Coronary artery (tissue), 2 donors: ENCODE measurements around the gene PRMT7.

Source experiments
- DNase-seq: peaks from one replicate; pipeline ENCODE4 v3.0.0-alpha.2; 2017; ENCODE audit warnings: low spot score
- H3K27ac ChIP-seq, 2 donors: fragments of 200-600 bp; sonication (generic); one replicate each; pipeline ENCODE4 v1.5.1; 2016 to 2019
- H3K4me3 ChIP-seq: fragments of 200-600 bp; sonication (generic); 2 replicates; pipeline ENCODE4 v1.5.1; 2016; ENCODE audit warnings: mild to moderate bottlenecking, moderate library complexity
- TF ChIP-seq, protein P1 (sequence below): fragments of 200-600 bp; sonication (generic); IDR thresholded peaks from one replicate; pipeline ENCODE4 v1.5.1; 2019; ENCODE audit warnings: antibody characterized with exemption

The PRMT7 gene

DNA sequence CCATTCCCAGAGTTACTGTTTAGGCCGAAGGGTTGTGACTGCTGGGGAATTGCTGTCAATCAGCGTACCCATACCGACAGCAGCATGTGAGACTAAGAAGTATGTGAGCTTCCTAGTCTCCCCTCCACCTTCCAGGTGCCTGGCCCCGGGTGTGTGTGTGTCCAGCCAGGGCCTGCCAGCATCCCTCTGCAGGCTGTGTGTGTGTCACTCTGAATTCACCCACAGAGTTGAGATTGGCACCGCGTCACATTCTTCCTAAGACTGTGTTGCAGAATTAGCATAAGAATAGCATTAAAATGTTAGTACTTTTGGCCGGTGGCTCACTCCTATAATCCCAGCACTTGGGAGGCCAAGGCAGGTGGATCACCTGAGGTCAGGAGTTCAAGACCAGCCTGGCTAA, 31.8 kb downstream of the PRMT7 start:
- Histone ChIP-seq H3K4me3 (no peak overlapping the region), H3K27ac (no peak overlapping the region)
- no peak for DNase-seq
- TF ChIP-seq, protein P1, sequence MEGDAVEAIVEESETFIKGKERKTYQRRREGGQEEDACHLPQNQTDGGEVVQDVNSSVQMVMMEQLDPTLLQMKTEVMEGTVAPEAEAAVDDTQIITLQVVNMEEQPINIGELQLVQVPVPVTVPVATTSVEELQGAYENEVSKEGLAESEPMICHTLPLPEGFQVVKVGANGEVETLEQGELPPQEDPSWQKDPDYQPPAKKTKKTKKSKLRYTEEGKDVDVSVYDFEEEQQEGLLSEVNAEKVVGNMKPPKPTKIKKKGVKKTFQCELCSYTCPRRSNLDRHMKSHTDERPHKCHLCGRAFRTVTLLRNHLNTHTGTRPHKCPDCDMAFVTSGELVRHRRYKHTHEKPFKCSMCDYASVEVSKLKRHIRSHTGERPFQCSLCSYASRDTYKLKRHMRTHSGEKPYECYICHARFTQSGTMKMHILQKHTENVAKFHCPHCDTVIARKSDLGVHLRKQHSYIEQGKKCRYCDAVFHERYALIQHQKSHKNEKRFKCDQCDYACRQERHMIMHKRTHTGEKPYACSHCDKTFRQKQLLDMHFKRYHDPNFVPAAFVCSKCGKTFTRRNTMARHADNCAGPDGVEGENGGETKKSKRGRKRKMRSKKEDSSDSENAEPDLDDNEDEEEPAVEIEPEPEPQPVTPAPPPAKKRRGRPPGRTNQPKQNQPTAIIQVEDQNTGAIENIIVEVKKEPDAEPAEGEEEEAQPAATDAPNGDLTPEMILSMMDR: no peak

DNA sequence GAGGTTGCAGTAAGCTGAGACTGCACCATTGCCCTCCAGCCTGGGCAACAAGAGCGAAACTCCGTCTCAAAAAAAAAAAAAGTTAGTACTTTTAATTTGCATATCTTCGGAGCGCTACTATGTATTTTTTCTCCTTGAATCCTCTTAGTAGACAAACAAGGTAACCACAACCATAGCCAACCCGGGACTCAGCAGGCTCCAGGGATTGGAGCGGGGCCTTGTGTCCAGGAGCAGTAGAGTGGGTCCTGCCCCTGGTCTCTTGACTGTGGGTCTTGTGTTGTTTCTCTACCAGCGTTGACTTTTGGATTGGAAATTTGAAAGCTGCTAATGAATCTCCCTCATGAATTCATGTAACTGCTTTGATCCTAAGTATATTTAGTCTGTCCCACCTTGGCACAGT, 32.3 kb downstream of the PRMT7 start:
- no peak overlapping the region for H3K4me3 ChIP-seq
- DNase-seq: no peak
- no peak overlapping the region for H3K27ac ChIP-seq
- TF ChIP-seq, protein P1: no peak

DNA sequence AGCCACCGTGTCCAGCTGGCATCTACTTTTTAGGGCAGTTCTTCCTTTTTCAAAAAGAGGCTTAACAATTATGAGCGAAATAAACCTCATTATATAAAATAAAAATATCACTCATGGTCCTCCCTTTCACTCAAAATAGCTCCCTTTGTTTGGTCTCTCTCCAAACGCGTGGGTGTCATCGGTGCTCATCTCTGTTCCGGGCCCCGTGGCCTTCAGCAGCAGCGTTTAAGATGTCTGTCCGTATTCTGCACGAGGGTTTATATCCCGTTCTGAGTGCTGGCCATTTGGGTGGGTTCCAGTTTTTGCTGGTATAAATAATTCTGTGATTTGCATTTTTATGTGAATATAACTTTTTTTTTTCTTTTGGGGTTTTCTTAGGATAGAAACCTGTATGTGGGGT, 33.4 kb downstream of the PRMT7 start:
- TF ChIP-seq, protein P1: no peak
- no peak for DNase-seq
- Histone ChIP-seq H3K4me3 (no peak overlapping the region), H3K27ac (no peak overlapping the region)

DNA sequence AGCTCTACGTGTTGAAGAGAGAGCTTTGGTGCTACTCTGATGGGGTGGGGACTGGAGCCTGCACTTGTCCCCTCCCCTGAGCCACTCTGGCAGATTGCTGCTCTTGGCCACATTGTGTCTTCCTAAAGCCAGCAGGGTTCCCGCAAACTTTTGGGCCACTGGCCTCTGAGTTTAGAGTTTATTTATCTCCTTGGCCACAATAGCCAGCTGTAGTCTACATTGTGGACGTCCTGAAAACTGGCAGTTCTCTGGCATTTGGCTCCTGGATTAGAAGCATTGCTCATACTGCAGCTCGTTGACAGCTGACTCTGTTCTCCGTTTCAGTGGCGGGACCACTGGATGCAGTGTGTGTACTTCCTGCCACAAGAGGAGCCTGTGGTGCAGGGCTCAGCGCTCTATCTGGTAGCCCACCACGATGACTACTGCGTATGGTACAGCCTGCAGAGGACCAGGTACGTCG, 34.6 kb downstream of the PRMT7 start:
- no peak overlapping the region for H3K4me3 ChIP-seq
- DNase-seq: no peak
- TF ChIP-seq, protein P1: no peak
- no peak overlapping the region for H3K27ac ChIP-seq

DNA sequence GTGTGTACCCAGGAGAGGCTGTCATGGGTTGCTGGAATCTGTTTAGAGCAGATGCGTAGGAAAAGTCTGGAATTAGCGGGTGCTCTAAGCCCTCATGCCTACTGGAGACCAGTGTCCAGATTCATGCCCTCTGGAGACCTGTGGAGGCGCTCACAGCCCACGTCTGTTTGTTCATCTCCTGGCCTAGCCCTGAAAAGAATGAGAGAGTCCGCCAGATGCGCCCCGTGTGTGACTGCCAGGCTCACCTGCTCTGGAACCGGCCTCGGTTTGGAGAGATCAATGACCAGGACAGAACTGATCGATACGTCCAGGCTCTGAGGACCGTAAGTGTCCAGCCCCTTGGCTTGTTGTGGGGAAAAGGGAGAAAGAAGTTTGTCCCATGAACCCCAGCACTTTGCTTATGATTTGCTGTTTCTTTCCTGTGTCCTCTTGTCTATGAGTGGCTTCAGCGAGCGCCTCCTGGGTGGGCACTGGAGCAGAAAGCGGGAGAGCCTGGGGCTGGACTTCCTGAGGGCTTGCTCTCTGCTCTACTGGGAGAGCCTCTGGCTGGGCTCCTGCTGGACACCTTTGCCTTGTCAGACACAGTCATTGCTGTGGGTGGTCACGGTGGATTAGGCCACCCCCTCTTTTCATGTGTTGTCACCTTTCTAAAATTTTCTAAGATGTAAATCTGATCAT, 35.3 kb downstream of the PRMT7 start:
- TF ChIP-seq, protein P1: no peak
- Histone ChIP-seq H3K4me3 (no peak overlapping the region), H3K27ac (no peak overlapping the region)
- DNase-seq: no peak

DNA sequence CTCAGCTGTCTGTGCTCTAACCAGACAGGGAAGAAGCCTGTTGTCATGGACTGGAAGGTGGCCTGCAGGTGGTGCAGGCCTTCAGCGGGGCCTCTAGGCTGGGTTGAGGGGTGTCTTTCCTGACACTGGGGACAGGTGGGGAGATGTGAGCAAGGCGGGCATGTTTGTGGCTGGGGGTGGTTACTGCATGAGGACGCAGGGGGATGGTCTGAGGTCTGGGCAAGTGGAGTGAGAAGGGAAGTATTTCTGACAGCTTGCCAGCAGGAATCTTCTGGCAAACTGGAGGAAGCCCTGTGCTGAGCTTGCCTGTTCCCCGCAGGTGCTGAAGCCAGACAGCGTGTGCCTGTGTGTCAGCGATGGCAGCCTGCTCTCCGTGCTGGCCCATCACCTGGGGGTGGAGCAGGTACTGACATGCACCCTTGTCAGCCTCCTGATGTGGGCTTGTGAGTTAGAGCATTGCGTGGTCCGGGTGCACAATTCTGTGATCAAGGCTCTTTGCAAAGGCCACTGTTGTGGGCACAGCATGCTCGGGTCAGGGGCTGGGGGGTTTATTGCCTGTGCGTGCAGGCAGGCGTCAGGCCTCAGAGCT, 36.2 kb downstream of the PRMT7 start:
- no peak for DNase-seq
- Histone ChIP-seq H3K4me3 (no peak overlapping the region), H3K27ac (no peak overlapping the region)
- TF ChIP-seq, protein P1: no peak

DNA sequence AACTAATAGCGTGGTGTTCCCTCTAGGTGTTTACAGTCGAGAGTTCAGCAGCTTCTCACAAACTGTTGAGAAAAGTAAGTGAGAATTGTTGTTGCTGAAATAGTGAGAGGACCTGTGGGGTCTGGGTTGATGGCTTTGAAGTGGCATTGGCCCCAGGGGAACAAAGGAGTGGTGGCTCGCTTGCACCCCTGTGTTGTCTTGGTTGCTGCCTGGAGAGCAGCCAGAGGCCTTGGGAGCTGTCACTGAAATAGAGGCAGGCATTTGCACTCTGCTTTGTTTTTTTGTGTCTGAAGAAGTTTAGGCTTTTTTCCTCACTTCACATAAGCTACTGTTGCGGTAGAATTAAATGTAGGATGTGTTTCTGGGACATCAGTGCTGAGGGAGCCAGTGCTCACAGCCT, 36.8 kb downstream of the PRMT7 start:
- Histone ChIP-seq H3K27ac (no peak overlapping the region), H3K4me3 (no peak overlapping the region)
- TF ChIP-seq, protein P1: no peak
- DNase-seq: no peak
